Stimulated activated effector memory CD8-positive, alpha-beta T cell treated with anti-CD3 and anti-CD28 coated beads, Interleukin-12 subunit alpha, Interleukin-12 subunit beta, amount 100 ng/mL, for 72 hours (primary cell): ENCODE measurements around the gene LCE6A.

ENCODE experiments used
- ATAC-seq: fragments of 150-1000 bp; cut with Tn5 transposase; 2 replicates; pipeline ENCODE4 v1.10.0; 2021
- DNase-seq, 2 donors: peaks; one replicate each; pipeline ENCODE4 v3.0.0; 2021 to 2022; ENCODE audit warnings: low spot score in 2 of 2
- H3K27ac Mint-ChIP-seq: one replicate; pipeline ENCODE4 v1.8.0; 2022; ENCODE audit warnings: mild to moderate bottlenecking, mixed read lengths
- H3K36me3 Mint-ChIP-seq: one replicate; pipeline ENCODE4 v1.8.0; 2022; ENCODE audit warnings: mild to moderate bottlenecking, mixed read lengths
- H3K4me1 Mint-ChIP-seq: one replicate; pipeline ENCODE4 v1.8.0; 2022; ENCODE audit warnings: mixed read lengths
- H3K4me3 Mint-ChIP-seq: one replicate; pipeline ENCODE4 v1.8.0; 2022; ENCODE audit warnings: mild to moderate bottlenecking, mixed read lengths
- H3K9me3 Mint-ChIP-seq: one replicate; pipeline ENCODE4 v1.8.0; 2022; ENCODE audit warnings: mixed read lengths

LCE6A gene

DNA sequence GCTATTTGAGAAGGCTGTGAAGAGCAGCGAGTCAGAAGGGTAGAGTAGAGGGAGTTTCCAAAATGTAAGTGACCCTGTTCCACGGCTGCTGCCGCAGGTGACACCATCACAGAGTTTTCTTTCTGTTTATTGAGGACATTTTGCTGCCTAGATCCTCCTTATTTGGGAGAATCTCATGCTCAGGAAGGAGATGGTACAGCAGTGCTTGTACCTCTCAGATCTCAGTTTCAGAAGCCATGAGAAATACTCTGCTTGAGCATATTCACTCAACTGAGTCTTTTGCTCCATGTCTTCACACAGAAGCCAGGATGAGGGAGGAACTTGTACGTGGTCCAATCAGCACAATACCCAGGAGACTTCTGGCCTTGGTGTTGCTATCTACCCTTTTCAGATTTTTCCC lies 18.7 kb downstream of the LCE6A start:
- no peak for ATAC-seq
- Mint-ChIP-seq H3K9me3 (no peaks in the 10 kb centered on the region), H3K36me3 (no peaks in the 10 kb centered on the region), H3K4me1 (no peaks in the 10 kb centered on the region), H3K4me3 (no peak overlapping the region), H3K27ac (no peak overlapping the region)
- no peak for DNase-seq

DNA sequence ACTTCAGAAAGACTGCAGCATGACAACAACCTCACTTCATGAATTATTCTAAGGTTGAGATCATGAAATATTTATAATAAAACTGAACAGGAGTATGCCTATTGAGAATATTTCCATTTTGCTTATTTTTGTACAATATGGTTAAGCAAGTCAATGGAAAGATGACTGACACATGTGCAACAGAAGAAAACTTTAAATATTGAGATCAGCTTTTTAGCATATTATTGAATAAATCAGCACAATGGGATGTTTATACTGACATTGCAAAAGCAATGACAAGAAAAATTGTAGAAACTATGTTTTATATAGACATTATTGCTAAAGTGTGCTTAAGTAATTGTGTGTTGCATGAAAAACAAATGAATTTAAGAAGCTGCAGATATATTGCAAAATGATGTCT lies 21.8 kb downstream of the LCE6A start:
- no peak overlapping the region for H3K27ac Mint-ChIP-seq
- no peak for DNase-seq
- H3K4me1 Mint-ChIP-seq, result no peaks in the 10 kb centered on the region
- H3K36me3 Mint-ChIP-seq, result no peaks in the 10 kb centered on the region
- no peak for ATAC-seq
- H3K4me3 Mint-ChIP-seq, result no peak overlapping the region
- H3K9me3 Mint-ChIP-seq, result no peaks in the 10 kb centered on the region

DNA sequence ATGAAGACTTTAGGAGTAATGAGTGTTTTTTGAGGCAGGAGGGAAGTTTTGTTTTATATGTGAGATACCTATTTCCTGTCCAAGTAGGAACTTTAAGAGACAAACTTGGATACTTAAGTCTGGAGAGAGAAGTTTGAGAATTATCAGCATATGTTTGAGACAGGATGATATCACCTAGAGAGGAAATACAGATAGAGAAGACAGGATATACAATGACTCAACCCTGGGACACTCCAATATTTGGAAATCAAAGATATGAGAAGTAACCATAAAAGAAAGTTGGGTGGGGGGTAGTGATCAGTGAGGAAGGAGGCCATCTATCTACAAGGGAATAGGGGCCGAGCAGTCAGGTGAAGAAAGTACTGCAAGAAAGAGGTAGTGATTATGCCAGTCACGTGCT lies 23.7 kb downstream of the LCE6A start:
- no peaks in the 10 kb centered on the region for H3K9me3 Mint-ChIP-seq
- no peaks in the 10 kb centered on the region for H3K4me1 Mint-ChIP-seq
- H3K27ac Mint-ChIP-seq, result no peak overlapping the region
- no peak overlapping the region for H3K4me3 Mint-ChIP-seq
- H3K36me3 Mint-ChIP-seq, result no peaks in the 10 kb centered on the region
- DNase-seq (no peak), ATAC-seq (no peak)

DNA sequence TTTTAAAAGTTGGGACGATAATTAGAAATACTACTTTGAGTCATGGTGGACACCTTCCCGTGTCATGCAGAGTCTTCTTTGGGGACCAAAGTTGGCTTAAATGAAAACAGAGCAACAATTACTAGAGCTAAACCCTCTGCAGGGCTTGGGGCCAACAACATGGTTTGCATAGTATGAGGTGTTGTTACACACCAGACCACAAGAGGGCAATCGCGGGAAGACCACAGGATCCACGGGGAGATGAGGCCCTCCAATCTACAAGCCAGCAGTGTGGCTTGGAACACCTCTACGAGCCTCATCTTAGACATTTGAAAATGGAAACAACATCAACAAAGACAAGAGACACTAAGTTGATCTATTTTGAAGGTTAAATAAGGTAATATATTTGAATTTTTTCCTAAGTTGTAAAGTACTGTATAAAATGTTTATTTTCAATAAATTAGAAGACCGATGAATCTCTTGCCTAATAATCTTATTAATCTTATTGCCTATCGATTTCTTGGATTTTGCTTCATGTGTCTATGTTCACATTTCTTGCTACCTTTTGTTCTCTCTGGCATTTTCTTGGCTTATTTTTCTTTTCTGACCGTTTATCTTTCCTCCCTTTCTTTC lies 27.3 kb downstream of the LCE6A start:
- ATAC-seq, result peak; percentile 58
- Mint-ChIP-seq H3K9me3 (no peaks in the 10 kb centered on the region), H3K4me1 (no peaks in the 10 kb centered on the region), H3K4me3 (no peak overlapping the region), H3K36me3 (no peaks in the 10 kb centered on the region), H3K27ac (no peak overlapping the region)
- peak; percentile 45 to 76 for DNase-seq

DNA sequence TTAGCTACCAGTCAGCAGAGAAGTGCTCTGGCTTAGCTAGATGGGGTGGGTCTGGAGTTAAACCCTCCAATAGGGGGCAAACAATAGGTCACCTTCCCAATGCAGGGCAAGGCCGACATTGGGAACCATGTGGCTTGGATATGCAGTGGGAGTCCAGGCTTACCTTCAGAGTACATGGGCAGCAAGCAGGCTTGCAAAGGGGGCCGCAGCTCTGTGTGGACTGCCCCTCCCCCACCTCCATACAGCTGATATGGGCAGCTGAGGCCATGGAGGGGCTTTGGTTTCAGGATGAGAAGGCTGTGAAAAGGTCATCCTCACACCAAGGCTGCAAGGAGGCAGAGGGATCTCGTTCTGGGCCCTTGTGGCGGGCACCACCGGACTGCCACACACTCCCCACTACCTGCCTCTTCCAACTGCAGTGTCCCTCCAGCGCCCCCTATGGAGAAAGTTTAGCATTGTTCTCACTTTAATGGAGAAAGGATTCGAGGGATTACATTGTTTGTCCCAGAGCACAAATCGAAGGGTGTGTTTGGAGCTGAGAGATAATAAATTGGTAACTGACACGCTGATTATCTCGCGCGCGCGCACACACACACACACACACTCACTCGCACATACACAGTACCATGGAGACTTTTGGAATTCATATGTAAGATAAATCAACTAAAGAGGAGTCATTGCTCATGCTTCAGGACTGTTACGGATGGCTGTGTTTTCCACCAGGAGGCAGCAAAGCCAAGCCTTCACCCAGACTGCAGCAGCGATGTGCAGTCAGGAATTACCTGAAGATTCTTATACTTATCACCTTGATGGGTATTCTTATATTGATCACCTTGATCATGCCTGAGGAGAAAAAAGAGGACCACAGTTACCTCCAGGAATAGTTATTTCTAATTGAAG lies 28.4 kb downstream of the LCE6A start:
- DNase-seq, result no peak
- Mint-ChIP-seq H3K36me3 (no peaks in the 10 kb centered on the region), H3K4me1 (no peaks in the 10 kb centered on the region), H3K27ac (no peak overlapping the region), H3K4me3 (no peak overlapping the region), H3K9me3 (no peaks in the 10 kb centered on the region)
- ATAC-seq, result no peak

DNA sequence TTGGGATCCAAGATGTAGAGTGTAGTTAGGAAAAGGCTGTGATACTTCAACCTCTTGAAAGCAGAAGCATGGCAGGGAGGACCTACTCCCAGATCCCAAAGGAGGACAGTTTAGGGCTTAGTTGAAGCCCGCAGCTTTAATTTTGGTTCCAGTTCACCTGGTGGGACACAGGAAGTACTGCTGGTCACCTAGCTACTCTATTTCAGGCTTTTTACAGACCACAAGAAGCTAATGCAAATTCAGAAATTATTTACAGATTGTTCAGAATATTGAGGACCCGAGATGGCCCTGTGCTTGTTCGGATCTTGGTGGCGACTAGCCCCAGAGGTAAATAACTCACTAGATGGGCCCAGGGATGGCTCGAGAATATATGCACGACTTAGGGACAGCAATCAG lies 29.1 kb downstream of the LCE6A start:
- Mint-ChIP-seq H3K27ac (no peak overlapping the region), H3K4me3 (no peak overlapping the region), H3K36me3 (no peaks in the 10 kb centered on the region), H3K9me3 (no peaks in the 10 kb centered on the region), H3K4me1 (no peaks in the 10 kb centered on the region)
- ATAC-seq (no peak), DNase-seq (no peak)

DNA sequence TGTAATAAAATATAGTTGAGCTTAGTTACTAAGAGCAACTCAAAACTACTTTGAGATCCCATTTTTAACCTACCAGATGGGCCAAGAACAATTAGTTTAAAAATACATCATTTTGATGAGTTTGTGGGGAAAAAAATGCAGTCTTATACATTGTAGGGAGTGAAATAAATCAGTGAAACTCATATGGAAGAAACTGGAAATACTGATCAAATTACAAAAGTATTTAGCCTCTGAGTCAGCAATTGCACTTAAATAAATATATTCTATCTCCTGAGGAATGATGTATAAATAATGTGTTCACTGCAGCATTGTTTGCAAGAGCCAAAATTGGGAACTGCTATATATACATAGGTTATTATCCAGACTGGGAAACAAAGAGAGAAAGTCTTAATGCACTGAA lies 30.8 kb downstream of the LCE6A start:
- H3K4me1 Mint-ChIP-seq, result no peaks in the 10 kb centered on the region
- H3K4me3 Mint-ChIP-seq, result no peak overlapping the region
- no peak overlapping the region for H3K27ac Mint-ChIP-seq
- H3K36me3 Mint-ChIP-seq, result no peaks in the 10 kb centered on the region
- H3K9me3 Mint-ChIP-seq, result no peaks in the 10 kb centered on the region
- ATAC-seq, result no peak
- DNase-seq, result no peak

DNA sequence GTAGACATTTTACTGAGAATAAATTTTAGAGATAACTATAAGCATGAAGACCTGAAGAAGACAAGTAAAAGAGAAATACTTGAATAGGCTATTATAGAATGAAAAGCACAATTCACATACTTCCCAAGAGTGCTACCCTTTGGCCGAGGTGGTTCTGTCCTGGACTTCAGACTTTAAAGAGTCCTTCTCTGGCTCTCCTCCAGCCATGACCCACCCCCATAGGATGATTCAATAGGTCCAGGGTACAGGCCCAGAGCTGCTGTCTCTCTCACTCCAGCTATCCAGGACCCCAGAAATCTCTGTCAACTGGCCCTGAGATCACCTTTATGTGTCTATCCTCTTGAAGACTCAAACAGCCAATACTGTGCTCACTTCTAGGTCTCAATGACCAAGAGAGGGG lies 34.2 kb downstream of the LCE6A start:
- peaks cover 7% of the 10 kb centered on the region for H3K4me1 Mint-ChIP-seq
- no peak overlapping the region for H3K27ac Mint-ChIP-seq
- no peak overlapping the region for H3K4me3 Mint-ChIP-seq
- no peaks in the 10 kb centered on the region for H3K9me3 Mint-ChIP-seq
- no peak for DNase-seq
- ATAC-seq, result no peak
- no peaks in the 10 kb centered on the region for H3K36me3 Mint-ChIP-seq

DNA sequence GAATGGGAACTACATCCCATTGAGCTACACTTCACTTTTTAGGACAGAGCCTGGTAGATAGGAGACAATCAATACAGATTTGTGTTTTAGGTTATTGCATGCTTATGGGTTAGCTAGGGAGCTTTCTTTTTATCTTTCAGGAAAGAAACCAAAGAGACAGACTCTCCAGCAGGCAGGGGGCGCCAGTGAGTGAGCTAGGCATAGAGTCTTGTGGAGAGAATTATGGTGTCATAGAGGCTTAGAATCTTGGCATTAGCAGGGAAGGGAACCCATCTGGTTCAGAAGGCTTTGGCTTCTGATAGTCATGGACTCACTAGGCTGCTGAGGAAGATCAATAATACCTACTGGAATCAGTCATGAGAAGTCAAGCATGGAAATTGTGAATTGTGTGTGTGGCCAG lies 35.4 kb downstream of the LCE6A start, which contains the start of gene SMCP:
Gene SMCP, plus strand, starts transcription at position 281 of the 400 bp plus-strand sequence. CDS start 6,101 bp downstream, outside the sequence.
- no peak within 1 kb of the TSS for H3K4me3 Mint-ChIP-seq
- H3K4me1 Mint-ChIP-seq, result peaks cover 7% of the 10 kb centered on the region
- DNase-seq, result no peak
- H3K27ac Mint-ChIP-seq, result no peak within 1 kb of the TSS
- no peaks in the 10 kb centered on the region for H3K9me3 Mint-ChIP-seq
- H3K36me3 Mint-ChIP-seq, result no peaks in the 10 kb centered on the region
- no peak for ATAC-seq

DNA sequence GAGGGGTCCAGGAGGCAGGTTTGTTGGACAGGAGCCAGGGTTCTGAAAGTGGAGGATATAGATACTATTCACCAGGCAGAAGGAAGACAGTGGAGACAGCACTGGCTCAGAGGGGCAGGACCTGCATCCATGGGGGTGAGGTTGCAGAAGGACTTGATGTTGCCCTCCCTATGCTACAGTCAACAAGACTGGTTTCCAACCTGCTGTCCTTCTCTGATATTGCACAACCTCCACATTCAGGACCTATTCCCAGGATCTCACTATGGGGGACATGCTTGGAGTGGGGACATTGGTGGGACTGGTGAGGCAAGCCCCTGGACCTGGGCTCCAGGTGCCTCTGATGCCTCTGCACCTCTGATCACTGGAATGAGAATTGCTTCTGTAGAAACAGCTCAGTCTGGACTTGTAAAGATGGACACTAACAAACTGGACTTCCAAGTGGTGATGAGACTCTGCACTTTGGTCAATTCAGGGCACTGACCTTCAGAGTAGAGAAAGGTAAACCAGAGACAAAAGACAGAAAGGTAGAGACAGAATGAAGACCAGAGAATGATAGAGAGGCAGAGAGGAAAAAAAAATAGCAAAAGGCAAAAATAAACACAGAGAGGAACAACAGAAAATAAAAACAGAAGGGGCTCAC lies 37.0 kb downstream of the LCE6A start:
- ATAC-seq (no peak), DNase-seq (no peak)
- H3K4me1 Mint-ChIP-seq, result peaks cover 7% of the 10 kb centered on the region
- no peaks in the 10 kb centered on the region for H3K36me3 Mint-ChIP-seq
- H3K27ac Mint-ChIP-seq, result no peak overlapping the region
- H3K4me3 Mint-ChIP-seq, result no peak overlapping the region
- no peaks in the 10 kb centered on the region for H3K9me3 Mint-ChIP-seq

DNA sequence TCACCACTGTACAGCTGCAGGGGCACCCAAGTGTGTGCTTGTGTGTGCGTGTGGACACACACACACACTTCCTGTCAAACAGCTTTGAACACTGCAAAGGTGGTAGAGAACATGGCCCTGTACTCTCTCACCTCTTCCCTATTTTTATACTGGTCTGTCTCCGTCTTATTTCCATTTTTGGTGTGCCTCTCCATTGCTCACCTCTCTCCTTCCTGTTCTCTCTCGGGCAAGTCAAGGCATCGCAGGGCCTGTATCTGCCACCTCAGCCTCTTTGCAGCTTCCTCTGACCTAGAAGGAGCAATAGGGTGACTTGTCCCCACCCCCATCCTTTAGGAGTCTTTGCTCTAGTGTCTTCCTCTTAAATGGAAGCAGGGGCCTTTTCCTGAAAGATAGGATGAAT lies 37.7 kb downstream of the LCE6A start:
- no peaks in the 10 kb centered on the region for H3K9me3 Mint-ChIP-seq
- ATAC-seq (no peak), DNase-seq (no peak)
- no peaks in the 10 kb centered on the region for H3K36me3 Mint-ChIP-seq
- H3K4me1 Mint-ChIP-seq, result peaks cover 7% of the 10 kb centered on the region
- H3K27ac Mint-ChIP-seq, result no peak overlapping the region
- no peak overlapping the region for H3K4me3 Mint-ChIP-seq

DNA sequence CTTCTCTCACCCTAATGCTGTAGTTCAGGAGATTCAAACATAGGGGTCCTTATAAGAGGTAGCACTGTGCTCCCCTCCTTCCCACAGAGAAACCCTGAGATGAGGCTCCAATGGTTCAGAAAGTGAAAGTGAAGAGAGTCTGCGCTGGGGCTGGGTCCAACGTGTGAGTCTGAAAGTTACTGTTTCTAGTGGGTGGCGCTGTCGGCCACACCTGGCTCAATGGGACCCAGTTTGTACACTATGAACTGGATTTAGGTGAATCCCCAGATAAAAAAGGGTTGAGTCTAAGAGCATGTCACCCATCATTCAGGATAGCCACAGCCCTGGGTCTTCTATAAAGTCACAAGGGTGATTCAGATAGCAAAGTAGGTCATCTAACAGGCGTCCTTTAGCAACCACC lies 38.3 kb downstream of the LCE6A start:
- Mint-ChIP-seq H3K27ac (no peak overlapping the region), H3K4me3 (no peak overlapping the region)
- peak; percentile 27 for ATAC-seq

DNA sequence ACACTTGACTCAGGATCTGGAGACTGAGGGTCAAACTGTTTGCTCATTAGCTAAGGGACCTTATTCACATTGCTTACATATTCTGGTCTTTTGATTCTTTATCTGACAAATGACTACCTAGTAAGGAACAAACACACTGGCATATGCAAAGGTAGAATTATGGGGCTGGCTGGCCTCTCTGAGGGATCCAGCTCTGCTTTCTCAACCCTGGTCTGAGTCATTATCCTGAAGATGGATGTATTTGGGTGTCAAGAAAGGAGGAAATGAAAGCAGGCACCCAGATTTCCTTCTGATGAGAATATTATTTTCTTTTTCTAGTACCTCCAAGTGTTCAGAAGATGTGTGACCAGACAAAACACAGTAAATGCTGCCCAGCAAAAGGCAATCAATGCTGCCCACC lies 41.4 kb downstream of the LCE6A start:
- Mint-ChIP-seq H3K27ac (no peak overlapping the region), H3K4me3 (no peak overlapping the region), H3K36me3 (no peaks in the 10 kb centered on the region), H3K9me3 (no peaks in the 10 kb centered on the region), H3K4me1 (peaks cover 7% of the 10 kb centered on the region)
- DNase-seq (no peak), ATAC-seq (no peak)

More for the DNA sequence above, 38.3 kb downstream of the LCE6A start:
- DNase-seq, result peak in 1 of 2 donors; percentile 32
- Mint-ChIP-seq H3K4me1 (peaks cover 7% of the 10 kb centered on the region), H3K9me3 (no peaks in the 10 kb centered on the region), H3K36me3 (no peaks in the 10 kb centered on the region)

DNA sequence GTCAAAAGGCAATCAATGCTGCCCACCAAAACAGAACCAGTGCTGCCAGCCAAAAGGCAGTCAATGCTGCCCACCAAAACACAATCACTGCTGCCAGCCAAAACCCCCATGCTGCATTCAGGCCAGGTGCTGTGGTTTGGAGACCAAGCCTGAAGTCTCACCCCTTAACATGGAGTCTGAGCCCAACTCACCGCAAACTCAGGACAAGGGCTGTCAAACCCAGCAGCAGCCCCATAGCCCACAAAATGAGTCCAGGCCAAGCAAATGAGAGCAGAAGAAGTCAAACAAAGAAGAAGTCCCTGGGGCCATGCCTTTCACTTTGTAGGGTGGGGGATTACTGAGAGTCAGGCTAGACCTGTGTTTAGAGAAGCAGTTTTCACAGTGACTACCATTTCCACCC lies 41.9 kb downstream of the LCE6A start:
- ATAC-seq (no peak), DNase-seq (no peak)
- Mint-ChIP-seq H3K4me3 (no peak overlapping the region), H3K36me3 (no peaks in the 10 kb centered on the region), H3K27ac (no peak overlapping the region), H3K4me1 (peaks cover 7% of the 10 kb centered on the region), H3K9me3 (no peaks in the 10 kb centered on the region)

DNA sequence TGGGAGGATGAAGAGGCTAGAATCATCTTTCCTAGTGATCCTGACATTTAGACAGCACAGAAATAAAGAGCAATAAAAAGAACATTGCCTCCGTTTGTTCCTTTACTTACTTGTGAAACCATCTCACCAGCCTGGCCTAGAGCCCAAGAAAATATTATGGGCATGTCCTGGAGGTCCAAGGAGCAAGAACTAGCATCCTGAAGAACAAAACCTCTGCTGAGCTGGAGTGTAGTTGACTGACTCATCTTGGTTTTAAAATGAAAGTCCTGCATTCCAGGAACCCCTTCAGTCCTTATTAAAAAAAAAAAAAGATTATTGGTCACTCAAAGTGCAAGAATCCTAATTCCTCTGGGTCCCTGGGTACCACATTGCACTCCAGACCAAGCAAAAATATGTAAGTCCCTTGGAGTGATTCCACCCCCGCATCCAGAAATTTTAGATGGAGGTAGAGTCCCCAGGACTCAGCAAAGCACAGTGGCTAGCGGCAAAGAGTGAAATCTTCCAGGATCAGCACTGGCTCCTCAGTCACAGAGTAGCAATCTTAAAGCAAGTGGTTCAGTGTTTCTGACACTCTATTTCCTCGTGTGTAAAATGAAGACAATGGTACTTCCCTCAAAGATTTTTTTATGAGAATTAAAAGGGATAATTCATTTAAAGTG lies 42.4 kb downstream of the LCE6A start:
- no peaks in the 10 kb centered on the region for H3K36me3 Mint-ChIP-seq
- ATAC-seq, result no peak
- no peak for DNase-seq
- H3K4me3 Mint-ChIP-seq, result no peak overlapping the region
- H3K9me3 Mint-ChIP-seq, result no peaks in the 10 kb centered on the region
- no peak overlapping the region for H3K27ac Mint-ChIP-seq
- peaks cover under 1% of the 10 kb centered on the region for H3K4me1 Mint-ChIP-seq
